Measurements from ENCODE around the gene CLPTM1L. TPM values are rescaled to one million over a fixed set of nuclear protein-coding genes. Genes with fewer than 3 reads are reported as not detected.

Gene CLPTM1L
- total RNA-seq, 1 donor = 252 TPM

- H3K4me3 ChIP-seq (ENCODE audit: low read depth, low read length) = no peak overlapping the region
- TF ChIP-seq CTCF (IDR thresholded peaks at IDR 0.05; ENCODE audit: insufficient read depth, low read depth, low read length) = no peak
- no peak for DNase-seq (ENCODE audit: low read depth)
These were observed 76.2 kb downstream of the CLPTM1L start for GRCh38 chr5:1268666-1269065.

GRCh38 chr5:1268056-1268455 lies 76.8 kb downstream of the CLPTM1L start:
- DNase-seq (ENCODE audit: low read depth) = no peak
- no peak for TF ChIP-seq CTCF (IDR thresholded peaks at IDR 0.05; ENCODE audit: insufficient read depth, low read depth, low read length)
- no peak overlapping the region for H3K4me3 ChIP-seq (ENCODE audit: low read depth, low read length)

Small RNA genes within 50 kb of the gene (small RNA-seq; reads per million reads assigned to genes)
- gene MIR4457 = not detected

Other genes starting within 250 kb of the CLPTM1L start
- gene SLC12A7, start 233.0 kb downstream of the CLPTM1L start, total RNA-seq = 9.5 and 12.9 TPM in 2 replicates
- gene SLC6A19, start 143.5 kb downstream of the CLPTM1L start, total RNA-seq = not detected in 2 replicates
- not detected in 2 replicates for gene SLC6A18, start 119.7 kb downstream of the CLPTM1L start, total RNA-seq
- not detected in 2 replicates for gene TERT, start 50.0 kb downstream of the CLPTM1L start, total RNA-seq
- gene SLC6A3, start 100.3 kb upstream of the CLPTM1L start, total RNA-seq = not detected in 2 replicates
- gene LPCAT1, start 178.9 kb upstream of the CLPTM1L start, total RNA-seq = 35.8 and 57.4 TPM in 2 replicates